ENCODE results near the gene SERPINA3. TPM values are rescaled to one million over a fixed set of nuclear protein-coding genes. Genes with fewer than 3 reads are reported as not detected.

SERPINA3 gene
- total and polyA plus RNA-seq, 7 donors, result 2.3 to 233 (median 94.5) TPM

DNA sequence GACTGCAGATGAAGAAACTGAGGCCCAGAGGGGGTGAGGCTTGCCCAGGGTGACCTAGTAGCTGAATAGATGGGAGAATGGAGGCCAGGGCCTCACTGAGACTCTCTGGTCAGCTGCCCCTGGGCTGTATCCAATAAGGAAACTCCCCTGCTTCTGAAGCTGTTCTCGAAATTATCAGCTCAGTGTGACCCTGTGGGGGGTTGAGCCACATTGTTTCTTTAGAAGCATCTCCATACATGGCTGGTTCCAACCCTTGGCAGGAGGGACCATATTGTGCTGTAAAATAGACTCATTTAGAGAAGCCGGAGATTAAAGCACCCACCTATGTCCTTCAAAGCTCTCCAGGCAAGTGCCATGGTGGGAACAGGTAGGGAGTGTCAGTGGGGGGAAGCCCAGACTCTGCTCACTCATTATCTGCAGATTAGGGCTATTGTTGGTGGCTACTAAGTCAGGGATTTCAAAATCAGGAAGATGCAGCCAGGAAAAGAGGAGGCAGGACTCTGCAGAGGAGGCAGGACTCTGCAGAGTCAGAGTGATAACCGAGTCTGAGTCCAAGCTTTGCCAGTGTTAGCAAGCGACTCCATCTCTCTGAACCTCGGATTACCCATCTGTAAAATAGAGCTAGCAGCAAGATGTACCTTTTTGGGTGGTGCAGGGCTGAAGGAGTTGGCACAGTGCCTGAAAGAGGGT lies 27.5 kb upstream of the SERPINA3 start:
- peaks cover 0 to 5% (median 0%) of the 10 kb centered on the region in 4 donors for H3K4me1 ChIP-seq
- no peaks in the 10 kb centered on the region for H3K36me3 ChIP-seq
- no peak overlapping the region for H3K4me3 ChIP-seq
- TF ChIP-seq, protein P1, sequence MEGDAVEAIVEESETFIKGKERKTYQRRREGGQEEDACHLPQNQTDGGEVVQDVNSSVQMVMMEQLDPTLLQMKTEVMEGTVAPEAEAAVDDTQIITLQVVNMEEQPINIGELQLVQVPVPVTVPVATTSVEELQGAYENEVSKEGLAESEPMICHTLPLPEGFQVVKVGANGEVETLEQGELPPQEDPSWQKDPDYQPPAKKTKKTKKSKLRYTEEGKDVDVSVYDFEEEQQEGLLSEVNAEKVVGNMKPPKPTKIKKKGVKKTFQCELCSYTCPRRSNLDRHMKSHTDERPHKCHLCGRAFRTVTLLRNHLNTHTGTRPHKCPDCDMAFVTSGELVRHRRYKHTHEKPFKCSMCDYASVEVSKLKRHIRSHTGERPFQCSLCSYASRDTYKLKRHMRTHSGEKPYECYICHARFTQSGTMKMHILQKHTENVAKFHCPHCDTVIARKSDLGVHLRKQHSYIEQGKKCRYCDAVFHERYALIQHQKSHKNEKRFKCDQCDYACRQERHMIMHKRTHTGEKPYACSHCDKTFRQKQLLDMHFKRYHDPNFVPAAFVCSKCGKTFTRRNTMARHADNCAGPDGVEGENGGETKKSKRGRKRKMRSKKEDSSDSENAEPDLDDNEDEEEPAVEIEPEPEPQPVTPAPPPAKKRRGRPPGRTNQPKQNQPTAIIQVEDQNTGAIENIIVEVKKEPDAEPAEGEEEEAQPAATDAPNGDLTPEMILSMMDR (IDR thresholded peaks at IDR 0.05), result no peak
- TF ChIP-seq POLR2AphosphoS5 (IDR thresholded peaks at IDR 0.05), result no peak
- no peak for TF ChIP-seq POLR2A (IDR thresholded peaks at IDR 0.05)
- TF ChIP-seq EP300 (IDR thresholded peaks at IDR 0.05), result no peak
- WGBS, 2 donors, result 83 to 85% methylated on average over 5 of the region's 5 CpGs
- H3K27ac ChIP-seq, result no peak overlapping the region
- intact Hi-C loops (cut with DNase I), result no loop called here
- no peaks in the 10 kb centered on the region for H3K27me3 ChIP-seq
- H3K9me3 ChIP-seq, result no peaks in the 10 kb centered on the region
- no peak for DNase-seq

- DNase-seq, result no peak
- Histone ChIP-seq H3K9me3 (no peaks in the 10 kb centered on the region), H3K4me3 (no peak overlapping the region), H3K27ac (no peak overlapping the region), H3K4me1 (no peaks in the 10 kb centered on the region), H3K27me3 (no peaks in the 10 kb centered on the region), H3K36me3 (no peaks in the 10 kb centered on the region)
- TF ChIP-seq, protein P1 (IDR thresholded peaks at IDR 0.05), result no peak
- TF ChIP-seq EP300 (IDR thresholded peaks at IDR 0.05) (no peak), POLR2A (IDR thresholded peaks at IDR 0.05) (no peak), POLR2AphosphoS5 (IDR thresholded peaks at IDR 0.05) (no peak)
- intact Hi-C loops (cut with DNase I), result no loop called here
- WGBS, 2 donors, result 84 to 85% methylated on average over 4 of the region's 4 CpGs
Measured at GRCh38 chr14:94586635-94587034, 25.6 kb upstream of the SERPINA3 start.

DNA sequence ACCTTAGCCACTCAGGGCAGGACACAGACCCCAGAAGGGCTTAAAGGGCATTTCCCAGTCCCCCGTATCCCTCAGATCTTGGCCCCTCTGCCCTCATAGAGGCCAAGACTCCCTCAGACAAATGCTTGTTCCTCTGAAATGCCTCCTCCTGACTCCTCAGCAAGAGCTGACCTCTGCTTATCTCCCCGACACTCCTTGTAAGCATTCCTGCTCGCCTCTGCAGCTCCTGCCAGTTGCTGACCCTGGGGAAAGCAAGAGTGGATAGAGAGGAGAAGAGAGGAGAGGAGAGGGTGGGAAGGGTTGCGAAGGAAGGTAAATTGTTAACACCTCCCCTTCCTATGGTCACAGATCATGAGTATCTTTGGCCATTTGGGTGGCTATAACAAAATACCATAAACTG lies 23.9 kb upstream of the SERPINA3 start:
- TF ChIP-seq, protein P1 (IDR thresholded peaks at IDR 0.05), result no peak
- TF ChIP-seq POLR2AphosphoS5 (IDR thresholded peaks at IDR 0.05), result no peak
- no peak for TF ChIP-seq POLR2A (IDR thresholded peaks at IDR 0.05)
- no peak for TF ChIP-seq EP300 (IDR thresholded peaks at IDR 0.05)
- no peak overlapping the region for H3K27ac ChIP-seq
- no peaks in the 10 kb centered on the region for H3K9me3 ChIP-seq
- H3K36me3 ChIP-seq, result no peaks in the 10 kb centered on the region
- H3K4me1 ChIP-seq, result no peaks in the 10 kb centered on the region
- no peak overlapping the region for H3K4me3 ChIP-seq
- 88 to 95% methylated on average over 4 of the region's 4 CpGs for WGBS, 2 donors
- intact Hi-C loops (cut with DNase I), result no loop called here
- no peaks in the 10 kb centered on the region for H3K27me3 ChIP-seq
- no peak for DNase-seq

GRCh38 chr14:94591073-94591472 lies 21.1 kb upstream of the SERPINA3 start:
- no peaks in the 10 kb centered on the region for H3K36me3 ChIP-seq
- no peaks in the 10 kb centered on the region for H3K27me3 ChIP-seq
- H3K27ac ChIP-seq, result no peak overlapping the region
- TF ChIP-seq POLR2A (IDR thresholded peaks at IDR 0.05) (no peak), POLR2AphosphoS5 (IDR thresholded peaks at IDR 0.05) (no peak), EP300 (IDR thresholded peaks at IDR 0.05) (no peak)
- TF ChIP-seq, protein P1 (IDR thresholded peaks at IDR 0.05), result no peak
- intact Hi-C loops (cut with DNase I), result no loop called here
- H3K4me1 ChIP-seq, result no peaks in the 10 kb centered on the region
- no peaks in the 10 kb centered on the region for H3K9me3 ChIP-seq
- H3K4me3 ChIP-seq, result no peak overlapping the region
- no peak for DNase-seq

- intact Hi-C loops (cut with DNase I), result no loop called here
- H3K27me3 ChIP-seq, result no peaks in the 10 kb centered on the region
- H3K36me3 ChIP-seq, result no peaks in the 10 kb centered on the region
- H3K4me3 ChIP-seq, result no peak overlapping the region
- H3K9me3 ChIP-seq, result no peaks in the 10 kb centered on the region
- no peaks in the 10 kb centered on the region for H3K4me1 ChIP-seq
- no peak overlapping the region for H3K27ac ChIP-seq
- WGBS, 2 donors, result 93 to 94% methylated on average over 8 of the region's 8 CpGs
- TF ChIP-seq, protein P1 (IDR thresholded peaks at IDR 0.05), result no peak
- TF ChIP-seq EP300 (IDR thresholded peaks at IDR 0.05) (no peak), POLR2A (IDR thresholded peaks at IDR 0.05) (no peak), POLR2AphosphoS5 (IDR thresholded peaks at IDR 0.05) (no peak)
- DNase-seq, result no peak
Measured at GRCh38 chr14:94591871-94592270, 20.3 kb upstream of the SERPINA3 start.

All from sigmoid colon (tissue), 7 donors.